Glomerular endothelial cell (primary cell): Measurements from ENCODE around the gene TMEM132A. TPM values are rescaled to one million over a fixed set of nuclear protein-coding genes. Genes with fewer than 3 reads are reported as not detected.

Experiments
- DNase-seq: peaks from one replicate; pipeline ENCODE4 v3.0.0-alpha.2; 2011; ENCODE audit warnings: low read depth, low spot score; ENCODE audit errors: extremely low read depth
- total RNA-seq: library from RNA; depleted of rRNA; stranded (reverse); fragments of >200 nt; gene quantifications from 2 replicates; pipeline ENCODE4 v1.2.3, GENCODE V29; 2015

TMEM132A gene
- total RNA-seq, 1 donor from 2014 or later, result 281 TPM

GRCh38 chr11:60921259-60921658 lies 3.0 kb upstream of the TMEM132A start:
- DNase-seq, result no peak

DNA sequence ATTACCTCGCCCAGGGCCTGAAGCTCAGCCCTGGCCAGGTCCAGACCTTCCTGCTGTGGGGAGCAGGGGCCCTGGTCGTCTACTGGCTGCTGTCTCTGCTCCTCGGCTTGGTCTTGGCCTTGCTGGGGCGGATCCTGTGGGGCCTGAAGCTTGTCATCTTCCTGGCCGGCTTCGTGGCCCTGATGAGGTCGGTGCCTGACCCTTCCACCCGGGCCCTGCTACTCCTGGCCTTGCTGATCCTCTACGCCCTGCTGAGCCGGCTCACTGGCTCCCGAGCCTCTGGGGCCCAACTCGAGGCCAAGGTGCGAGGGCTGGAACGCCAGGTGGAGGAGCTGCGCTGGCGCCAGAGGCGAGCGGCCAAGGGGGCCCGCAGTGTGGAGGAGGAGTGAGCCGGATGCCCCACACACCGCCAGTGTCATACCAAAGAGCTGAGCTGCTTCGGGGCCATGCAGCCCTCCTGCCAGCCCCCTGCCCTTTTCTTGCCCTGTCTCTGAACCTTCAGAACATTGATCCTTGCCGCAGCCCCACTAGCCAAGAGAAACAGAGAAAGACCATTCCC lies 2.4 kb upstream of the TMEM132A start:
- no peak for DNase-seq

GRCh38 chr11:60922906-60923305 lies 1.4 kb upstream of the TMEM132A start:
- DNase-seq, result no peak

GRCh38 chr11:60923326-60923725 lies 934 bp upstream of the TMEM132A start:
- no peak for DNase-seq

GRCh38 chr11:60923800-60924109 lies 505 bp upstream of the TMEM132A start:
- DNase-seq, result no peak

DNA sequence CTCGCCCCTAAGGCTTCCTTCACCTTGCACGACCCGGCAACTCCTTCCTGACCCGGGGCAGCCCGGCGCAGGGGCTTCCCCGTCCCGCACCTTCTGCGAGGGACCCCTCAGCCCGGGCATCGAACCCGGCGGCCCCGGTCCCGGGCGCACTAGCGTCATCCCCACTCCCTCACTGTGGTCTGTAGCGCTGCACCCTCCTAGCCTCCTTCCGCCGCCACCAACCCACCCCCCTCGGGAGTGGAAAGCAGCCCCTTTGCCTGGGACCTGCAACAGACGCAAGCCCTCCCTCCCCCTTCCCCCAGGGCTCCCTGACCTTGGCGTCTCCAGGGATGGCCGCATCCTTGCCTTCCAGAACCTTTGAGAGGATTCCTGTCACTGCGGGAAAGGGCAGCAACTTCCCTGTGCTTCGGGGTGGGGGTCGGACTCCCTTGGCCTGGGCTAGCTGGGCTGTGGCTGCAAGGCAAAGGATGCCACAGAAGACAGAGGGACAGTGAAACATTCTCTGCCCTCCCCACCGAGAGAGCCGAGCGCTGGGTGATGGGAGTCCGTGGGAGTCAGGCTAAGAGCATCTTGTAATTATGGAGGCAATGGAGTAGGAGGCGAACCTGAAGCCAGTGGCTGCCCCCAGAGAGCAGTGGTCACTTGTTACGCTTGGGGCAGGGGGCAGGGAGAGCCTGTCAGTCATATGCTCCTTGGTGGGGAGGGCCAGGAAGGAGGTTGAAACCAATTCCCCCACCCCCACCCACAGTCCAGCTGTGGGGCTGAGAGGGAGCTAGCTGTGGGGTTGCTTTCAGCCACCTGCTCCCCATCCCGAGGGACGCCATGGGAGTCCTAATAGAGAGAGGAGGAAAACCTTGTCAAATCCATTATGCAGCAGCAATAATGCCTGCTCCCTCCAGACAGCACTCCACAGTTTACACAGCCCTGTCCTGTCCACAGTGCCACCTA lies 920 bp downstream of the TMEM132A start:
- no peak for DNase-seq

GRCh38 chr11:60925868-60926267 lies 1.6 kb downstream of the TMEM132A start:
- no peak for DNase-seq

- no peak for DNase-seq
These were observed 2.2 kb downstream of the TMEM132A start for GRCh38 chr11:60926500-60926899.

DNA sequence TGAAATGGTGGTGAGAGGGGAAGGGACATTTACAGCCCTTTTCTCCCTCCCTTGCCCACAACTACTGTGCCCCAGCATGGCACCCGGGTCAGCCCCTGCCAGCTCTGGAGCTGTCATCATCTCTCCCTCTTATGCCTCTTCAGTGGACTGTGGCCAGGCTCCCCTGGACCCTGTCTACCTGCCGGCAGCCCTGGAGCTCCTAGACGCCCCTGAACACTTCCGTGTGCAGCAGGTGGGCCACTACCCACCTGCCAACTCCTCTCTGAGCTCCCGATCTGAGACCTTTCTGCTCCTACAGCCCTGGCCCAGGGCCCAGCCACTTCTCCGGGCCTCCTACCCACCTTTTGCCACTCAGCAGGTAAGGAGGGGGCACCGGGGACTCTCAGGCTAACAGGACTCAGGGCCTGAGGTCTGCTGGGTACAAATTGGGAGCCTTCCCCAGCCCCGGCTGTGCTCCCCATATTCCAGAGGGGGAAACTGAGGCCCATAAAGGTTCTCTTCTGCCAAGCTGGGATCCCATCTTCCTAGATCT lies 2.9 kb downstream of the TMEM132A start:
- DNase-seq, result no peak

- no peak for DNase-seq
These were observed 3.3 kb downstream of the TMEM132A start for GRCh38 chr11:60927600-60927999.

GRCh38 chr11:60928563-60929001 lies 4.3 kb downstream of the TMEM132A start:
- no peak for DNase-seq

GRCh38 chr11:60929764-60930163 lies 5.5 kb downstream of the TMEM132A start:
- DNase-seq, result no peak

DNA sequence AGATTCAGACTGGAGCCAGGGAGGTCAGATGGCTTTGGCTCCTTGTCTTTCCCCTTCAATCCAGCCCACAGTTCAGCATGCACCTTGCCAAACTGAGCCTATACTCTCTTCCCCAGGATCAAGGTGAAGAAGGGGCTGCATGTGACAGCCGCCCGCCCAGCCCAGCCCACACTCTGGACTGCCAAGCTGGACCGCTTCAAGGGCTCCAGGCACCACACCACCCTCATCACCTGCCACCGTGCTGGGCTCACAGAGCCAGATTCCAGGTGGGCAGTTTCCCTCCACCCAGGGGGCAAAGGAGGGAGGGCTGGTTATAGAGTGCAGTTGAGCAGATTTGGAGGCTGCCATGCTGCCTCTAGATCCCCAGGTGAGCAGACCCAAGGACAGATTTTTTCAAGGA lies 6.1 kb downstream of the TMEM132A start:
- DNase-seq, result no peak

GRCh38 chr11:60931917-60932316 lies 7.7 kb downstream of the TMEM132A start:
- no peak for DNase-seq

GRCh38 chr11:60932605-60933356 lies 8.5 kb downstream of the TMEM132A start:
- DNase-seq, result no peak

DNA sequence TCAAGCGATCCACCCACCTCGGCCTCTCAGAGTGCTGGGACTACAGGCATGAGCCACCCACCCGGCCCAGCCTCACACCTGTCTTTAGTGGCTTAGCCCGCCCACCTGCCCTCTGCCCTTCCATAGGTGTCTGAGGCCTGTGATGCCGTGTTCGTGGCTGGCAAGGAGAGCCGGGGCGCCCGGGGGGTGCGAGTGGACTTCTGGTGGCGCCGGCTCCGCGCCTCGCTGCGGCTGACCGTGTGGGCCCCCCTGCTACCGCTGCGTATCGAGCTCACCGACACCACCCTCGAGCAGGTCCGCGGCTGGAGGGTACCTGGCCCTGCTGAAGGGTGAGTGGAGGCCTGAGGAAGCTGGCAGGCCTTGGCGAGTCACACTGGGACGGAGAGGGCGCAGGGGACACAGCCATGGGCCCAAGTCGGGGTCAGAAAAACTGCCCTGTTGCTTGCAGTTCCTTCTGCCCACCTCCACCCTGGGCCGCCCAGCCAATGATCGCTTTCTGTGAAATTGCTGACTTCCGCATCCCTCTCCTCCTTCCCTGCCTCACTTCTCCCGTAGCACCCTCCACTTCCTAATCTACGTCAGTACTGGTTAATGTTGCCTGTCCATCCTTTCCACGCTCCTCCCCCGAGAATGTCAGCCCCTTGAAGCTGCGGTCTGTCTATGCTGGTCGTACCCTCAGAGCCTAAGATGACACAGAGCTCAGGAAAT lies 9.3 kb downstream of the TMEM132A start:
- DNase-seq, result no peak

DNA sequence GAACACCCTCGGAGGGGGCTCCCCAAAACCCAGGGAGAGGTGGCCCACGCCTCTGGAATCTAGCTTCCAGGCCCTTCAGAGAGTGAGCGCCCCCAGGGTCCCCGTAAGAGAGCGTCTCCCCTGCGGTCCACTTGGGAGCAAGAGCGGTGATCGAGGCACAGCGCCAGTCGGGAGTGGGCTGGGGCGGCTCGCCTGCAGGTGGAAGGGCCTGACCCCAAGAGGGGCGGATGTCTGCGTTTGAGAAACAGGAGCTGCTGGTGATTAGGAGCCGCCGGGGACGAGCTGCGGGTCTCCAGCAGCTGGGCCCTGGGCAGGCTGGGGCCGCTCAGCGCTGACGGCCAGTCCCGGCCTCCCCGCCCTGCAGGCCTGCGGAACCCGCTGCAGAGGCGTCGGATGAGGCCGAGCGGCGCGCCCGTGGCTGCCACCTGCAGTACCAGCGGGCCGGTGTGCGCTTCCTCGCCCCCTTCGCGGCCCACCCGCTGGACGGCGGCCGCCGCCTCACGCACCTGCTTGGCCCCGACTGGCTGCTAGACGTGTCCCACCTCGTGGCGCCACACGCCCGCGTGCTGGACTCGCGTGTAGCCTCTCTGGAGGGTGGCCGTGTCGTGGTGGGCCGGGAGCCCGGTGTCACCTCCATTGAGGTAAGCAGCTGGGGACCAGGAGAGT lies 10.0 kb downstream of the TMEM132A start:
- no peak for DNase-seq

DNA sequence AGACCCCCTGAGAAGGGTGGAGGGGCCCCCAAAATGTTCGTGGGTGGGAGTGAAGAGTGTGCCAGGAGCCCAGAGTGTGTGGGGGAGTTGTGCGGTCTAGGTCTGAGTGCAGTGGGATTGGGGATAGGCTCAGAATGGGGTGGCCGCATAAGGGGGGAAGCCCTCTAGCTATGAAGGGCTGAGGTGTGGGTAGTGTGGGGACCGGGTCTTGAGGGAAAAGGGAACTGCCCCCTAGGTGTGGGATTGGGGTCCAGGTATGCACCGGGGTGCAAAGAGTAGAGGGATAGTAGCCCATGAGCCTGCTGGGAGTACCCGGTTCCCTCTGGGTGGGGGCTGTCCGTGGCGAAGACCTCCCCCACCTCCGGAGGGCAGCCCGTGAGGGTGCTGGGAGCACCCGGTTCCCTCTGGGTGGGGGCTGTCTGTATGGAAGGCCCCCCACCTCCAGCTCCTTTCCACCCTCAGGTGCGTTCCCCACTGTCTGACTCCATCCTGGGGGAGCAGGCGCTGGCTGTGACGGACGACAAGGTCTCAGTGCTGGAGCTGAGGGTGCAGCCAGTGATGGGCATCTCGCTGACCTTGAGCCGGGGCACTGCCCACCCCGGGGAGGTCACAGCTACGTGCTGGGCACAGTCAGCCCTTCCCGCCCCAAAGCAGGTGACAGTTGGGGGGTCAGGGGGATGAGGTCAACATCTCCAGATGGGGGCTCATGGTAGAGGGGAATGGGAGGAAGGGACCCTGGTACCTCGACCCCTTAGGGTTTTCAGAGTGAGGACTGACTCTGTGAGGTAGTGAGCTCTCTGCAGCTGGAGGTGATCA lies 10.7 kb downstream of the TMEM132A start:
- no peak for DNase-seq

- no peak for DNase-seq
These were observed 11.6 kb downstream of the TMEM132A start for GRCh38 chr11:60935676-60936442.
